ENCODE results near the gene BRPF1.

BRPF1 gene, protein sequence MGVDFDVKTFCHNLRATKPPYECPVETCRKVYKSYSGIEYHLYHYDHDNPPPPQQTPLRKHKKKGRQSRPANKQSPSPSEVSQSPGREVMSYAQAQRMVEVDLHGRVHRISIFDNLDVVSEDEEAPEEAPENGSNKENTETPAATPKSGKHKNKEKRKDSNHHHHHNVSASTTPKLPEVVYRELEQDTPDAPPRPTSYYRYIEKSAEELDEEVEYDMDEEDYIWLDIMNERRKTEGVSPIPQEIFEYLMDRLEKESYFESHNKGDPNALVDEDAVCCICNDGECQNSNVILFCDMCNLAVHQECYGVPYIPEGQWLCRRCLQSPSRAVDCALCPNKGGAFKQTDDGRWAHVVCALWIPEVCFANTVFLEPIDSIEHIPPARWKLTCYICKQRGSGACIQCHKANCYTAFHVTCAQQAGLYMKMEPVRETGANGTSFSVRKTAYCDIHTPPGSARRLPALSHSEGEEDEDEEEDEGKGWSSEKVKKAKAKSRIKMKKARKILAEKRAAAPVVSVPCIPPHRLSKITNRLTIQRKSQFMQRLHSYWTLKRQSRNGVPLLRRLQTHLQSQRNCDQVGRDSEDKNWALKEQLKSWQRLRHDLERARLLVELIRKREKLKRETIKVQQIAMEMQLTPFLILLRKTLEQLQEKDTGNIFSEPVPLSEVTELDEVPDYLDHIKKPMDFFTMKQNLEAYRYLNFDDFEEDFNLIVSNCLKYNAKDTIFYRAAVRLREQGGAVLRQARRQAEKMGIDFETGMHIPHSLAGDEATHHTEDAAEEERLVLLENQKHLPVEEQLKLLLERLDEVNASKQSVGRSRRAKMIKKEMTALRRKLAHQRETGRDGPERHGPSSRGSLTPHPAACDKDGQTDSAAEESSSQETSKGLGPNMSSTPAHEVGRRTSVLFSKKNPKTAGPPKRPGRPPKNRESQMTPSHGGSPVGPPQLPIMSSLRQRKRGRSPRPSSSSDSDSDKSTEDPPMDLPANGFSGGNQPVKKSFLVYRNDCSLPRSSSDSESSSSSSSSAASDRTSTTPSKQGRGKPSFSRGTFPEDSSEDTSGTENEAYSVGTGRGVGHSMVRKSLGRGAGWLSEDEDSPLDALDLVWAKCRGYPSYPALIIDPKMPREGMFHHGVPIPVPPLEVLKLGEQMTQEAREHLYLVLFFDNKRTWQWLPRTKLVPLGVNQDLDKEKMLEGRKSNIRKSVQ (N-terminal part only)

DNA sequence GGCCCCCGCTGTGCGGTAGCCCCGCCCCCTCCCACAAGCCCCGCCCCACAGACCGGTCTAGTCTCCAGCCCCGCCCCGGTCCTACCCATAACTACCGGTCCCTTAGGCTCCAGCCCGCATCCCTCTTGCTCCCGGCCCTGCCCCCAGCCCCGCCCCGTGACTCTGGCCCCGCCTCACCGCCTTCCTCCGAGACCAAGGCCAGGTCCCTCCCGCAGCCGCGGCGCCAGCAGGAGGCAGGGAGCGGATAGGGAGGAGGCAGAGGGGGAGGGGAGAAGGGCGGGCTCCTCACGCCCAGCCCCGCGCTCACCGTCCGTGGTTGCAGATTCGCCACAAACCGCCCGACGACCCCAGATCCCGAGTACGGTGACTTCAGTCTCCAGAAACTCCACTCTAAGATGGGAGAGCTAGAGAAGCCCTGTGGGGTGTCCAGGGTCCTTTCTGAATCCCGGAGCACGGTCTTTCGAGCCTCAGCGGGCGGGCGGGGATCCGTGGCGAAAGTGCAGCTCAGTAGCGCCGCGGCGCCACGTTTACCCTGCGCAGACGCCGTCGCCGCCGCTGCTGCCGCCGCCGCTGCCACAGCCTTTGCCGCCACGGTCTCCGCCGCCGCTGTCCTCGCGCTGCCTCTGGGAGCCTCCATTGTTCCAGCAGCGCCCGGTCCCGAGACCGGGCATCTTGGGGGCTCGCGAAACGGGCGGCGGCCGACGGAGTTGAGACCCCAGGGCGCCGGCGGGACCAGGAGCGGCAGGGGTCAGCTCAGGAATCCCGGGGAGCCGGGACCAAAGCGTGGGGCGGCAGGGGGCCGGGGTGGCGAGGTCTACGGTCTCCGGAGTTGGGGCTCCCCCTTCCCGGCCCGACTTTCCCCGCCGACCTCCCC is at the start of gene BRPF1:
Gene BRPF1, plus strand, starts transcription at position 530 of the 874 bp plus-strand sequence. CDS start 2,406 bp downstream, outside the sequence.
- DNase-seq = peak; percentile 83 to 92

DNA sequence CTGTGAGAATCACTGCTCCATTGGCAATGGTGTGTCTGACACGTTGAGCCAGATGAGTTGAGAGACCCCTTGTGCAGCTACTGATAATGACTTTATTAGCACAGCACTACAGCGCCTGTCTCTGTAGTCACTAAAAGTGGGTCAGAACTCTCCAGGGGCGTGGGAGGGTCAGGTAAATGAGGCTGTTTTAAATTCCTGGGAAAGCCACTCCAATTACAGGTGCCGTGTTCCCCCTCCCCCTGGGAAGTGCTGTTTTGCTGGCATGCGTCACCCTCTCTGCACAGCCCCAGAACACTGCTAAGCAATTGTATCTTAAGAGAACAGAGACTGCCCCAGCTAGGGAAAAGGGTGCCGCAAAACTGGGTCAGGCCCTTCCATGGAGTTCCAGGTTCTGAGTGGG is 49.4 kb upstream of the BRPF1 start:
- no peak for DNase-seq

DNA sequence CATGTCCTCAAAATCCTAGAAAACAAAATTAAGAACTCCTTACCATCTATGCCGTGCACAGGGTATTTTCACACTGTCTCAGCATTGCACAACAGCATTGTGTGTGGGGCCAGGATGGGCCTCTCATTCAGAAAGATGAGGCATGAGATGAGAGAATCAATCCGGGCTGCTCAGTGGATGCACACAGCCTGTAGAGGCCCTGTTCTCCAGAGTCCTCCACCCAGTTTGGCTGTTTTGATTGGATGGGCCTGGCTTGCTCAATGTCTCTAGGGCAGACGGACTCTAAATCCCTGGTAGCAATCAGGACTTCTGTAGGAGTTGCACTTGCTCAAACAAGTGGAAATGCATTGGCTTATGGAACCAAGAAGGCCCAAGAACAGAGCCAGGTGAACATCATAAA is 48.1 kb upstream of the BRPF1 start:
- no peak for DNase-seq

DNA sequence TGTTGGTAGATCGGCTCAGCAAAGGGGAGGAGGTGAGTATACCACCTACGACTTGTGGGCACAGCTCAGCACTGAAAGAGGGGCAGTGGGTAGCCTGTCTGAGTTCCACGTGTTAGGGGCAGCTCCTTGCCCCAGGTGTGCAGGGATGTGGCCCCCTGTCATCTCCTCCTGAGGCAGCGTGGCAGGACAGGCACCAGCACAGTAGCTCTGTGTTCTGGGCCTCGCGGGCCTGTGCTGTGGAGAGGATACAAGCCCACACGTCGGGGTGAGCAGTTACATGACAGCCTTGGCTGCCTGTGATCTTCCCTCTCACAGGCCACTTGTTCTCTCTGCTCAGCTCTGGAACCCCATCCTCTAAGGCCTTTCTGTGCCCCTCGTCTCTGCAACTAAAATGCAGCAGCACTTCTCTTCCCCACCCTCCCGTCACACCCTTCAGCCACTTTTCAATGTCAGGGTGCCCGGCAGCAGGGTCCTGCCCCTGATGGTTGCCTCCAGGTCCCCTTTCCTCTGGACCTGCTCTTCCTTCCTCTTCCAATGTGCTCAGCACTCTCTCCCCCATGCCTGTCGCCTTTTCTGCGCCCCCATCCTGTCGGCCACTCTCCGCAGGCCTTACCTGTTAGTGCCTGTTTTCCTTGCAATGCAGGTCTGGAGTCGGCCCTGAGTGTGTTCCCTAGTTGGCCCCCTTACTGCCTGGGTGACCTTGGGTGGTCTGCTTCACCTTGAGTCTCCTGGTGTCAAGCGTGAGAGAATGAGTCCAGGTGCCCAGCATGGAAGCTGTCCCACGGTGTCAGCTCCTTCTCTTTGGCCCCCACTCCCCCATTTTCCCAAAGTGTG is 46.1 kb upstream of the BRPF1 start:
- DNase-seq = no peak

DNA sequence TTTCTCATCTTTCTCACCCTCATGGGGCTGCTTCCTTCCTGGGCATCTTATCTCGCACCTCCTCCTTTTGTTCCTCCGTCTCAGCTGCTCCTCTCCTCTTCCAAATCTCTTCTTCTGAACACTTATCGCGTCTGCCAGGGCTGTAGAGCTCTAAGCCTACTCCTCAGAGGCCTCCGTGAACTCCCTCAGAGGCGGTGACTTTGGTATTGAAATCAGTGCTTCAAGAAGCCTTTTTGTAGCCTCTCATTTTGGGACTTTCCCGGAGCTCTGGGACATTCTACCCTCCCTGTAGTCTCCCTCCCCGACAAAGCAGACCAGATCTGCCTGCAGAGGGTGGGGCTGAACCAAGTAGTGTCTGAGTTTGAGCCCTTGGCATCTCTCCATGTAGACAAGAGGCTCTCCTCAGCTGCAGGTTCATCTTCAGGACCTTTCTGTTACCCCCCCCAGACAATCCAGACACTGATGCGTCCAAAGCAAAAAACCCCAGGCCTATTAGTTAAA is 45.4 kb upstream of the BRPF1 start:
- no peak for DNase-seq

DNA sequence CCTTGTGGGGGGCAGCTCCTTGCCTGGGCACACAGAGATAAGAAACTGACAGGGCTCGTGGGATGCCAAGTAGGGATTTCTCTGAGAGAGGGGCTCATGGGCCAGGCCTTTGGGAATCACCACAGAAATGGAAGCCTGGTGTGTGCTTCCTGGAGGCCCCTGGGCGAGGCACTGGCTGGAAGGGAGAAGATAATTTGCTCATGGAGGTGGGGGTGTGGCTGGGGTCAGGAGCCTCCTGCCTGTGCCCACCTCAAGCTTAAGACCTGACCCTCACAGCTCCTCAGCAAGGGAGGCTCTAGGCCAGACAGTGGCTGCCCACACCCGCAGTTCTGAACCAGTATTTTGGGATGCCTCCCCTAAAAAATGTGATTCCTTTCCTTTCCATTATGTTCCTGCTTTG is 44.8 kb upstream of the BRPF1 start:
- no peak for DNase-seq

DNA sequence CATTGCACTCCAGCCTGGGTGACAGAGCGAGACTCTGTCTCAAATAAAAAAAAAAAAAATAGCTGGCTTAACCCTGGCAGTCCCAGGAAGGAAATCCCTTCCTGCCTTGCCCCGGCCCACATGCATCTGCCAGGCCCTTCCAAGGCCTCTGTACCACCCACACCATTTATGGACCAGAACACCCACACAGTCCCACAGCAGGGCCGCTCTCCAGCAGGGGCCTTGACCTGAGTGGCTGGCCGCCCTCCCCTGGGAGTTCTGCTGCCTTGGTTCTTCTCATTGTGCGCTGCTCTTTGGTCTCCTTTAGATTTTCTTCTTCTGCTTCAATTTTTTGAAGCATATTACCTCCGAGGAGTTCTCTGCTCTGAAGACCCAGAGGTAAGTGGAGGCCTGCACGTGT is 44.0 kb upstream of the BRPF1 start:
- DNase-seq = no peak

DNA sequence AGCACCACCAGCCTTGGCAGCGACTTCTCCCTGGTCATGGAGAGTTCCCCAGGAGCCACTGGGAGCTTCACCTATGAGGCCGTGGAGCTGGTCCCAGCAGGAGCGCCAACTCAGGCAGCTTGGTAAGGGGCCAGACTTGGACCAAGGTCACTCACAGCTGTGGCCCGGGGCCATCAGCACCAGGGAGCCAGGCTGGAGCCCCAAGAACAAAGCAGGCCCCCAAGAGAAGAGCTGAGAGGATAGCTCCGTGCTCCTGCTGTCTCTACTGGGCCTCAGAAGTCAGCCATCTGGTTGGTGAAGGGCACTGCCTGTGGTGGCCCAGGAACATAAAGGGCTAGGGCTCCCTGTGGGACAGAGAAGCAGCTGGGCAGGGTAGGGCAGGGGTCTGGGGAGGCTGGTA is 42.6 kb upstream of the BRPF1 start:
- DNase-seq = no peak

DNA sequence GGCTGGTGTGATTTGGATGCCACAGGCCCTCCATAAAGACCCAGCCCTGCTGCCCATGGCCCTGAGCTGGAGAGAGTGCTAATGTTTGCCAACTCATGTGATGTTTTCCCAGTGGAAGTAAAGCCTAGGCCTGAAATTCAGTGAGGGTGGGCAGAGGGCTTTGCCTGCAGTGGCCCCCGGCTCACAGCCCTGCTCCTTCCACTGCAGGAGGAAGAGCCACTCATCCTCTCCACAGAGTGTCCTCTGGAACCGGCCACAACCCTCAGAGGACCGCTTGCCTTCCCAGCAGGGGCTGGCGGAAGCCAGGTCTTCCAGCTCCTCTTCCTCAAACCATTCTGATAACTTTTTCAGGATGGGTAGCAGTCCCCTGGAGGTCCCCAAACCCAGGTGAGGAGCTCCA is 41.8 kb upstream of the BRPF1 start:
- no peak for DNase-seq

DNA sequence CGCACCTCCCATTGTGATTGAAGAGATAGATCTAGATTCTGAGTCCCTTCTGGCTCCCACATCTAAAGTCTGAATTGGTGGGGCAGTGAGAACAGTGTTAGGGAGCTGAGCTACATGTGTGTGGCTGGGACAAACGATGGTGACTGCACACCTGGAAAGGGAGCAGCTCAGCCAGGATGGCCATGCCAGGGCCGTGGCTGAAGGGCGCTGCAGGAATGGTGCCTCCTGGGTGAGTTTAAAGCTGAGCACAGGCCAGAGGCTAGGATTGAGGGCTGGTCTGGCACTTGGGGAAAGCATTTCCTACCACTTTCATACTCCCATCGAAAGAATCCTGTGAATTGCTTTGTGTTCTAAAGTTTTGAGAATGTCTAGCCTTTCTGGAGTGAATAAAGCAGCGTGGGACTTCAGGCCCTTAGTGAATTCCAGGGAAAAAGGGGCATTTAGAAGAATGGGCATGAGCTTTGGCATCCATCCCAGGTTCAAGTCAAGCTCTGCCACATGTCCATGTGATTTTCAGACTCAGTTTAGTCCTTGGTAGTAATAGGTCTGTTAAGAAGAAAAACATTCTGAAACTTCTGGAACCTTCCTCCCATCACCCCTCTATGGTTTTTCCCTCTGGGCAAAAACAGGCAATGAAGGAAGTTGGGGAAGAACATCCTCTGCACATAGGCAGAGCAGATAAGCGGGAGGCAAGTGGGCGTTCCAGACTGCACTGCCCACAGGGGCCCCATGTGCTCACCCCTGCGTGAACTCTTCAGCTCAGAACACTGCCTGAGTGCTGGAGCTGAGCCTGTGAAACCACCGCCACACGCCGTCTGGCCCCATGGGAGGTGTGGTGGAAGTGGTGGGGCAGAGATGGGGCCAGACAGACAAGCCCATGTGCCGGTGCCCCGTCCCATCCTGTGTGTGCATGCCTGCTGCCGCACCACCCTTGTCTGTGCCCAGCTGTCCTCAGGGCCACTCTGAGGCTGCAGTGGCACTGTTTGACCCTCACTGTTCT is 40.8 kb upstream of the BRPF1 start:
- DNase-seq = no peak

DNA sequence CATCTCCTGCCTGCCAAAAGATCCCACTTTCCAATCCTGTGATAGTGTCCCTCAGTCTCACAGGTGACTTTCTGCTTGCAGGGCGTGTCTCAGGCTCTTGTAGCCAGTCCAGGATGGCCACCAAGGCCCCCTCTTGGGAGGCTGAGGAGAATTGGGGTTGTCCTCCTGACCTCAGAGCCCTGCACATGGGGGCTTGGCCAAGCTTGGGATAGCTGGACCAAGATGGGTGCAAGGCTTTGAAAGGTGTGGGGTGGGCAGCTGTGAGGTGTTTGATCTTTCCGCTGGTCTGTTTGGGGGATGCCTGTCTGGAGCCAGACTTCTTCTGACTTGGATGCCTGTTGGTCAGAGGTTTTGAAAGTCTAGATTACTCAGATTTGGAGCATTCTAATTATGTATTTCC is 39.9 kb upstream of the BRPF1 start:
- DNase-seq = no peak

DNA sequence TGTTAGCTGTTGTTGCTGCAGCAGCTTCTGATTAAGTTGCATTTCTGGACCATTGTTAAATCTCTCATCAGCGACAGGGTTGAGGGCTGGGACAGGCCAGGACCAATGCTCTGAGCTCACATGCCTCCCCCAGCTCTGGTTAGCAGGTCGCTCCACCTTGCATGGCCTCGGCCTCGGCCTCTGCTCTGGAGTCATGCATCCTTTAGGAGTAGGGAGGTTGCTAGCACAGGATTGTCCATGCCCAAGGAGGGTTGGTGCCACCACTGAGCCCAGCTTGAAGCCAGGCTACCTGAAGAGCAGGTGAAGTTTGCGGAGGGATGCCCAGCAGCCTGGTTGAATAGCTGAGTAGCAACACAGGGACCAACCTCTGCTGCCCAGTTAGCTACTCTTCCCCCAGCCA is 39.1 kb upstream of the BRPF1 start:
- DNase-seq = no peak

DNA sequence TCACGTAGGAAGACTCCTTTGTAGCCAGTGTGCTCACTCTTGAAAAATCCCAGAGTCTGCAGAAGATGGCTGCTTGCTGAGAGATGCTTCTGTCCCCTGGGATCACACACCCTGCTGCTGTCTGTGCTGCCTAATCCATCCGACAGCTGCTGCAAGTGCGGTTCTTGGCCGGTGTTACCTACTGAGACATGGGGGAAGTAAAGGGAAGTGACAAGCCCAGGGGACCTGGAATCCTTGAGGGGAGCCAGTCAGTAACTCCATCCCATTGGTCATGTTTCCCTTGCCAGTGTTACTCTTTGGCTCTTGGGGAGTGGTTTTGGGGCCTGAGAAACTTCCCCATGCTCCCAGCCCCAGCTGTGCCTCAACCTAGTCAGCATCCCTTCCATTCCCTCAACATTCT is 36.2 kb upstream of the BRPF1 start:
- DNase-seq = no peak

DNA sequence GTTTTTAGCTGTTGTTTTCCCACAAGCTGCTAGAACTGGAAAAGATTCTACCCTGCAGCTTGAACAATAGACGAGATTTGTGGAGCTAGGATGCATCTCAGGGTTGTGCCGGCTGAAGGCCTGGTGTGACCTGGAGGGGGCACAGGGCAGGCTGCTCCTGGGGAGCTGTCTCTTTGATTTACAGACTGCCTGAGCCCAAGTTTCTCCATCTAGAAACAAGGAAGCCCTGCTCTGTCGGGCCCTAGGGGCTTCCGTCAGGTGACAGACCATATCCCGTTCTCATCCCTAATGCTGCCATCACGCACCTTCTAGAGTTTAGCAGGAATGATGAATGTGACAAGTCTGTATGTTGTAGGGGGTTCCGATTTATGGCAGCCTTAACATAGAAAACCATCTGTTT is 35.8 kb upstream of the BRPF1 start:
- no peak for DNase-seq

DNA sequence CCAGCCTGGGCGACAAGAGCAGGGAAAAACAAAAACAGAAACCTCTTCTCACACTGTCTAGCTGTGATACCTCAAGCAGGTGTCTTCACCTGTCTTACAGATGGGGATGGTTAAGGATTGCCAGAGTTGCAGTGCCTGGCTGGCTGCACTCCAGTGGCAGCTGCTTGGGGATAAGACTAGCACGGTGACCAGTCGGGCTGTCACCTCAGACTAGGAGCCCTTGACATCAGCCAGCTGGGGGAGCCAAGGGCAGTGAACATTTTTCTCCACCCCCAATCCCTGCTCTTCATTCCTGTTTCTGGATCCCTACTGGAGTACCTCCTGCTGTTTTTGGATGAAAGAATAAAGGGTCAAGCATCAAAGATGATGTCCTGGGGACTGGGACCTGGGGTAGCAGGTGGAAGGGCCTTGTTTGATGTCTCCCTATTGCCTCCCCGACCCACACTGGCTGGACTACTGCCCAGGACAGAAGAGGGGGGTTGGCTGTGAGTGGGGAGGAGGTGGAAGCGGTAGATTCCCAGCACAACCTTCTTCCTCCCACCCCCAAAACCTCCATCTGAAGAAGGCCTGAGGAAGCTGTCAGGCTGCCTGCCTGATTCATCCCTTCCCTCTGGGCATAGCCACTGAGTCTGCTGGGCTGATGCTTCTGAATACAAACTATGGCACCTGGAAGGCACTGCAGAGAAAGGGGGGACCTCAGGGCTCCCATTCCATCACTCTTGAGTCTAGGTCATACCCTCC is 34.9 kb upstream of the BRPF1 start:
- no peak for DNase-seq

DNA sequence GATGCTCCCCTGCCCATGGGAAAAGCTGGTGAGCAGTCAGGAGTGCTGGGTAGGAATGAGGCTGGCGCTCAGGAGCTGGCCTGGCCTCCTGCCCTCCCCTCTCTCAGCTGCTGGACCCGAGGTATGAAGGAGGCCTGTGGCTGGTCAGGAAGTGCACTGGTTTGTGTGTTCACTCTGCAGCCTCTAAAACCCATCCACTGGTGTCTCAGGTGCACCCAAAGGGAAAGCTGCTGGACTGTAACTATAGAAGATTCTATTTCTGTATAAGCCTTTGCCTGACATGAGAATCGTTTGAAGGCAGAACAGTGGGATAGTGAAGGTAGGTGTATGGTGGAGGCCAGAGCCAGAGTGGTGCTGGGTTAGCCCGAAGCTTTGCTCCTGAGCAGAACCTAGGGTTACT is 33.6 kb upstream of the BRPF1 start:
- DNase-seq = no peak

DNA sequence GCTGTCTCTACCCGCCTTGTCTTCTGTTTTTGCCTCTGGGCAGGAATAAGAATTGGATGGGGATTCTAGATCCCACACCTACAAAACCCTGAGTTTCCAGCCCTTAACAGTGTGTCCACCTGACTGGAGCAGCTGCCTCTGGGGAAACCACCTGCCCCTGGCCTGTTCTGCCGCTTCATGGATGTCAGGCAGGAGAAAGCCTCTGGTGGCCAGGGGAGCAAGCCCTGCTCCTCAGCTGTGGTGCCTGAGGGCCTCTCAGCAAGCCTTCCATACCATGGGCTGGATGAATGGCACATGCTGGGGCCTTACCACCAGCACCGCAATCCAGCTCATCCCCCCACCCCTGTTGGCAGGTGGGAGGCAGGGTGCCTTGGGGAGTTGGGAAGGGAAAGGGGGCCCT is 33.2 kb upstream of the BRPF1 start:
- DNase-seq = no peak

DNA sequence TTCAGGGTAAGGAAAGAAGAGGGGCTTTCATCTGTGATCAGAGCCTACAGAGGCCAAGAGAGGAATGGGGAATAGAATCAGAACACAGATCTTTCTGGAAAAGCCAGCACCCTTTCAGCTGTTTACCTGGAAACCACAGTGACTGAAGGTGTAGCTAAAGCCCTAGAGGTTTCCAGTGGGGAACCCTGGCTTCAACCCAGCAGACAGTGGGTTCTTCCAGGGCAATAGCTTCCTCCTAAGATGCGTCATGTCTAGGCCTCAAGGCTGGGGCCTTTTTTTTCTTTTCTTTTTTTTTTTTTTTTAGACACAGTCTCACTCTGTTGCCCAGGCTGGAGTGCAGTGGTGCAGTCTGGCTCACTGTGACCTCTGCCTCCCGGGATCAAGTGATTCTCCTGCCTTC is 31.0 kb upstream of the BRPF1 start:
- DNase-seq = no peak

DNA sequence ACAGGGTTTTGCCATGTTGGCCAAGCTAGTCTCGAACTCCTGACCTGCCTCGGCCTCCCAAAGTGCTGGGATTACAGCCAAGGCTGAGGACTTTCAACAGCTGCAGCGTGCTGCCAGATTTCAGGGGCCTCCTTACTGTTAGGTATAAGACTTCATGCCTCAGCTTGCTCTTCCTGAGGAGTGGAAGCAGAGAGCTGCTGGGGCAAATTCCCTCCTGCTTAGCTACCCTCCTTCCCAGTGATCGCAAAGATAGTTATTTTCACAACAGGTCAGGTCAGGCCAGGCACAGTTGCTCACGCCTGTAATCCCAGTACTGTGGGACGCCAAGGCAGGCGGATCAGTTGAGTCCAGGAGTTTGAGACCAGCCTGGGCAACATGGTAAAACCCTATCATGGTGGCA is 30.5 kb upstream of the BRPF1 start:
- DNase-seq = no peak

Data from NCI-H187 (cell line).